ENCODE data around the gene KLHL30. TPM values are rescaled to one million over a fixed set of nuclear protein-coding genes. Genes with fewer than 3 reads are reported as not detected.

KLHL30 gene
- total RNA-seq, 2 experiments from 2014 or later: 0.09 to 1.9 TPM

DNA sequence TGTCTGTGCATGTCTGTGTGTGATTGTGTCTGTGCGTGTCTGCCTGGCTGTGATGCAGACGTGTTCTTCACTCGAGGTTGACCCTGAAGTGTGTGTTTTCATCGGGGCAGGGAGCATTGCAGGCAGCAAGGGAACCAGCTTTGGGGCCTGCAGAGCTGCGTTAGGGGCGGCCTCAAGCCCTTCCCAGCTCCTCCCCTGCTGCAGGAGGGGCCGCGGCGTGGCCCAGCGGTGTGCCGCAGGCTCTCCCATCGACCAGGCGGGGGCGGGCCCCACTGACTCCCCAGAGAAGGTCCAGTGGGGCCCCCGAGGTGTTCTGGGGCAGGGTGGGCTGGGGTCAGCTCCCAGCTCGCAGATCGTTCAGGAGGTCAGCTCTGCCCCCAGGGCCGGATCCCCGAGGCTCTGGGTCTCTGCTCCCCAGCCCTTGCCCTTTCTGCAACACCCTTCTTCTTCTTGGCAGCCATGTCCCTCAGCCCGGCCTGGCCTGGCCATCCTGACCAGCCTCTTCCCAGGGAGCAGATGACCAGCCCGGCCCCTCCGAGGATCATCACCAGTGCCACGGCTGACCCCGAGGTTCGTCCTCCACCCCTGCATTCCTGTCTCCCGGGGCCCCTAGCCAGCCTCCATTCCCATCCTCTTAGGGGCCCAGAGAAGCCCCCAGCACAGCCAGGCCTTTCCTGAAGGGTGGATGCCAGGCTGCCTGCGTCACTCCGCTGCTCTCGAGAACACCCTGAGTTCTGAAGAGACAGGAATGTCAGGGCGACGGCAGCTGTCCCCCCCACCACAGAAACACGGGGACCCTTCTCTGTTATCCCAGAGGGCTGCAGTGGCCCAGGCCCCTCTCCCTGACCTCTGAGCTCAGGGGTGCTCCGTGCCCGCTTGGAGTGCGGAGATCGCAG lies 11.1 kb upstream of the KLHL30 start:
- no peaks in the 10 kb centered on the region for H4K20me1 ChIP-seq (ENCODE audit: insufficient read depth, low read length)
- H3K9me3 ChIP-seq (ENCODE audit: low read length): peaks cover 8% of the 10 kb centered on the region; the same call in 1 of the 2 replicates
- DNase-seq (ENCODE audit: low spot score): no peak
- no peak overlapping the region for H3K4me3 ChIP-seq (ENCODE audit: low read depth, low read length, poor library complexity, severe bottlenecking)
- POLR2A ChIA-PET: no interaction called here
- H3K4me1 ChIP-seq (ENCODE audit: insufficient read depth, low read length, poor library complexity, severe bottlenecking): no peaks in the 10 kb centered on the region
- no peaks in the 10 kb centered on the region for H3K79me2 ChIP-seq (ENCODE audit: insufficient read depth, low read depth, low read length)
- no peaks in the 10 kb centered on the region for H3K9me2 ChIP-seq (ENCODE audit: insufficient read depth, low read length)
- TF ChIP-seq EZH2phosphoT487 (IDR thresholded peaks at IDR 0.05; ENCODE audit: borderline replicate concordance, low read depth, low read length): no peak
- TF ChIP-seq, protein P1, sequence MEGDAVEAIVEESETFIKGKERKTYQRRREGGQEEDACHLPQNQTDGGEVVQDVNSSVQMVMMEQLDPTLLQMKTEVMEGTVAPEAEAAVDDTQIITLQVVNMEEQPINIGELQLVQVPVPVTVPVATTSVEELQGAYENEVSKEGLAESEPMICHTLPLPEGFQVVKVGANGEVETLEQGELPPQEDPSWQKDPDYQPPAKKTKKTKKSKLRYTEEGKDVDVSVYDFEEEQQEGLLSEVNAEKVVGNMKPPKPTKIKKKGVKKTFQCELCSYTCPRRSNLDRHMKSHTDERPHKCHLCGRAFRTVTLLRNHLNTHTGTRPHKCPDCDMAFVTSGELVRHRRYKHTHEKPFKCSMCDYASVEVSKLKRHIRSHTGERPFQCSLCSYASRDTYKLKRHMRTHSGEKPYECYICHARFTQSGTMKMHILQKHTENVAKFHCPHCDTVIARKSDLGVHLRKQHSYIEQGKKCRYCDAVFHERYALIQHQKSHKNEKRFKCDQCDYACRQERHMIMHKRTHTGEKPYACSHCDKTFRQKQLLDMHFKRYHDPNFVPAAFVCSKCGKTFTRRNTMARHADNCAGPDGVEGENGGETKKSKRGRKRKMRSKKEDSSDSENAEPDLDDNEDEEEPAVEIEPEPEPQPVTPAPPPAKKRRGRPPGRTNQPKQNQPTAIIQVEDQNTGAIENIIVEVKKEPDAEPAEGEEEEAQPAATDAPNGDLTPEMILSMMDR (conservative IDR thresholded peaks at IDR 0.05; ENCODE audit: low read length): no peak
- no peak overlapping the region for H3K4me2 ChIP-seq (ENCODE audit: low read length)
- no TSS peak for BruUV-seq (replicated peaks)
- intact Hi-C loops (cut with micrococcal nuclease; ENCODE audit: unreplicated experiment): no loop called here
- CTCF ChIA-PET (ENCODE audit: unreplicated experiment): interaction anchor here (0.7 kb wide), 1 partner anchor 18 kb away, joined by 4 read pairs; no protein-coding TSS in a partner anchor
- no peak overlapping the region for H2AFZ ChIP-seq (ENCODE audit: low read length)
- H3K36me3 ChIP-seq (ENCODE audit: insufficient read depth, low read length): no peaks in the 10 kb centered on the region
- H3K27ac ChIP-seq (ENCODE audit: low read depth, low read length, poor library complexity, severe bottlenecking): no peak overlapping the region

DNA sequence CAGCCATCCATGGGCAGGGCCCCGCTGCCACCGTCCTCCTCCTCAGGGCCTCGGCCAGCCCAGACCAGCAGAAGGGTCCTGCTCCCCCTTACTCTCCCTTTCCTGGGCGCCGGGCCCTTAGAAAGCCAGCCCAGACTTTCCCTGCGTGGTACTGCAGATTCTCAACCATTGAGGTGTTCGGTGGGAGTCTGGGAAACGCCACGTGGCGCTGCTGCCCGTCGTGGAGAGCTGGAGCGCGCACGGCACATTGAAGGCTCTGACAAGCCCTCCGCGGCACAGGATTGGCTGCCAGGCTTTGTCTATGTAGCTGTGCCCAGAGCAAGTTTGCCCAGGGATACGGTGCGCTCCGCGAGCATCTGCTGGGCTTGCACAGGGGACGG lies 10.4 kb upstream of the KLHL30 start:
- Histone ChIP-seq H3K36me3 (ENCODE audit: insufficient read depth, low read length) (no peaks in the 10 kb centered on the region), H3K4me3 (ENCODE audit: low read depth, low read length, poor library complexity, severe bottlenecking) (no peak overlapping the region), H3K9me3 (ENCODE audit: low read length) (peaks cover 8% of the 10 kb centered on the region; the same call in 1 of the 2 replicates), H3K4me2 (ENCODE audit: low read length) (no peak overlapping the region), H3K4me1 (ENCODE audit: insufficient read depth, low read length, poor library complexity, severe bottlenecking) (no peaks in the 10 kb centered on the region), H2AFZ (ENCODE audit: low read length) (no peak overlapping the region), H3K79me2 (ENCODE audit: insufficient read depth, low read depth, low read length) (no peaks in the 10 kb centered on the region), H3K9me2 (ENCODE audit: insufficient read depth, low read length) (no peaks in the 10 kb centered on the region), H3K27ac (ENCODE audit: low read depth, low read length, poor library complexity, severe bottlenecking) (no peak overlapping the region), H4K20me1 (ENCODE audit: insufficient read depth, low read length) (no peaks in the 10 kb centered on the region)
- TF ChIP-seq EZH2phosphoT487 (IDR thresholded peaks at IDR 0.05; ENCODE audit: borderline replicate concordance, low read depth, low read length): no peak
- TF ChIP-seq, protein P1 (conservative IDR thresholded peaks at IDR 0.05; ENCODE audit: low read length): no peak
- intact Hi-C loops (cut with micrococcal nuclease; ENCODE audit: unreplicated experiment): no loop called here
- DNase-seq (ENCODE audit: low spot score): no peak
- CTCF ChIA-PET (ENCODE audit: unreplicated experiment): no interaction called here
- no TSS peak for BruUV-seq (replicated peaks)
- POLR2A ChIA-PET: interaction anchor here (0.9 kb wide), 1 partner anchor 19 kb away, joined by 6 read pairs; no protein-coding TSS in a partner anchor

DNA sequence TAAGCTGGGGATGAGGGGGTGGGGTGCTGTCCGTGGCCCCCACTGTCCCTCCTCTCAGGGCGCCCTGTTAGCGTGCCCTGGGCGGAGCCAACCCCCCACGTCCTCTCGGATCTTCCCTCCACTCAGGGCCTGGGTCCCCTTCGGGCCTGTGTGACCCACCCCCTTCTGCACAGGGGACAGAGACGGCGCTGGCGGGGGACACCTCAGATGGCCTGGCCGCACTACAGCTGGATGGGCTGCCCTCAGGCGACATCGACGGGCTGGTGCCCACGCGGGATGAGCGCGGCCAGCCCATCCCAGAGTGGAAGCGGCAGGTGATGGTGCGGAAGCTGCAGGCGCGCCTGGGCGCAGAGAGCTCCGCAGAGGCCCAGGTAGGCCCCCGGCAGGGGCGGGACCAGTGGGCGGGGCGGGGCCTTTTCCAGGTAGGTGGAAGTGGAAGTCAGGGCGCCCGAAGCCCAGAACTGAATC lies 9.9 kb upstream of the KLHL30 start:
- no TSS peak for BruUV-seq (replicated peaks)
- H3K9me2 ChIP-seq (ENCODE audit: insufficient read depth, low read length): no peaks in the 10 kb centered on the region

More for the DNA sequence above, 9.9 kb upstream of the KLHL30 start:
- DNase-seq (ENCODE audit: low spot score): no peak
- TF ChIP-seq EZH2phosphoT487 (IDR thresholded peaks at IDR 0.05; ENCODE audit: borderline replicate concordance, low read depth, low read length): no peak
- TF ChIP-seq, protein P1 (conservative IDR thresholded peaks at IDR 0.05; ENCODE audit: low read length): no peak
- H3K4me1 ChIP-seq (ENCODE audit: insufficient read depth, low read length, poor library complexity, severe bottlenecking): no peaks in the 10 kb centered on the region
- ChIA-PET CTCF (ENCODE audit: unreplicated experiment) (no interaction called here), POLR2A (interaction anchor here (0.9 kb wide), 1 partner anchor 20 kb away, joined by 6 read pairs; no protein-coding TSS in a partner anchor)
- no peaks in the 10 kb centered on the region for H4K20me1 ChIP-seq (ENCODE audit: insufficient read depth, low read length)
- H2AFZ ChIP-seq (ENCODE audit: low read length): no peak overlapping the region
- H3K79me2 ChIP-seq (ENCODE audit: insufficient read depth, low read depth, low read length): no peaks in the 10 kb centered on the region
- H3K36me3 ChIP-seq (ENCODE audit: insufficient read depth, low read length): no peaks in the 10 kb centered on the region
- intact Hi-C loops (cut with micrococcal nuclease; ENCODE audit: unreplicated experiment): no loop called here
- H3K9me3 ChIP-seq (ENCODE audit: low read length): peaks cover 8% of the 10 kb centered on the region; the same call in 1 of the 2 replicates
- H3K4me3 ChIP-seq (ENCODE audit: low read depth, low read length, poor library complexity, severe bottlenecking): no peak overlapping the region
- H3K27ac ChIP-seq (ENCODE audit: low read depth, low read length, poor library complexity, severe bottlenecking): no peak overlapping the region
- no peak overlapping the region for H3K4me2 ChIP-seq (ENCODE audit: low read length)
